BLaER1 (cell line): ENCODE results near the gene APOL3.
"Not testable (repeated sequence)": the region's sequence is repeated elsewhere in the genome, so short reads cannot be mapped to it uniquely, and the experiment has no call there.

Experiments
- H3K27ac ChIP-seq: shearing (Covaris generic); formaldehyde crosslinking; 2 replicates; pipeline ENCODE4 v1.8.1; 2022
- H3K27me3 ChIP-seq: shearing (Covaris generic); formaldehyde crosslinking; 2 replicates; pipeline ENCODE4 v1.8.1; 2022
- H3K36me3 ChIP-seq: shearing (Covaris generic); formaldehyde crosslinking; 2 replicates; pipeline ENCODE4 v1.8.1; 2022
- H3K4me1 ChIP-seq: shearing (Covaris generic); formaldehyde crosslinking; 2 replicates; pipeline ENCODE4 v1.8.1; 2022
- H3K4me2 ChIP-seq: shearing (Covaris generic); formaldehyde crosslinking; 2 replicates; pipeline ENCODE4 v1.8.1; 2022
- H3K4me3 ChIP-seq: shearing (Covaris generic); formaldehyde crosslinking; 2 replicates; pipeline ENCODE4 v1.8.1; 2022
- H3K9ac ChIP-seq: shearing (Covaris generic); formaldehyde crosslinking; 2 replicates; pipeline ENCODE4 v1.8.1; 2022
- H3K9me3 ChIP-seq: shearing (Covaris generic); formaldehyde crosslinking; 2 replicates; pipeline ENCODE4 v1.8.1; 2022
- H4K20me1 ChIP-seq: shearing (Covaris generic); formaldehyde crosslinking; 2 replicates; pipeline ENCODE4 v1.8.1; 2022
- Cebpa-rat ChIP-seq: shearing (Covaris generic); IDR thresholded peaks from 2 replicates; pipeline ENCODE4 v1.8.1; 2022

APOL3 gene

GRCh38 chr22:36193577-36193976 lies 33.0 kb upstream of the APOL3 start:
- H3K4me2 ChIP-seq, result no peak overlapping the region
- H3K36me3 ChIP-seq, result no peaks in the 10 kb centered on the region
- no peak for TF ChIP-seq Cebpa-rat

DNA sequence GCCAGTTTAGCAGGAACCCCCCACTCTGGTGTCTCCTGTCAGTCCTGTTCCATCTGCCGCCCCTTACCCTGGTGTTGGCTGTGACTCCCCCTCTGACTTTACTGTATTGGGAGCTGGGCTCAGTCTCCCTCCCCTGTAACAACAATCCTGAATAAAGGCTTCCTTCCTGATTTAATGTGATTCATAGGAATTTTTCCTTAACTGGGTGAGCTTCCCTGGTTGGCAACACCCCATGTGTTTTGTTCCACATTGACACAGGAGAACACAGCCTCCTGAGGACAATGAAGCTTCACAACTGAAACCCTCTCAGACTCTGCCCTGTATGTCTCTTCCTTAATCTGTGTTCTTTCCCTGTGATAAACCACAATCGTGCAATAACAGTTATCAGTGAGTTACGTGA lies 32.6 kb upstream of the APOL3 start:
- no peak overlapping the region for H3K4me3 ChIP-seq
- H3K27me3 ChIP-seq, result no peaks in the 10 kb centered on the region
- H3K27ac ChIP-seq, result no peak overlapping the region
- H3K9me3 ChIP-seq, result no peaks in the 10 kb centered on the region
- no peak for TF ChIP-seq Cebpa-rat
- no peak overlapping the region for H3K9ac ChIP-seq
- peaks cover 32% of the 10 kb centered on the region for H3K4me1 ChIP-seq
- no peak overlapping the region for H3K4me2 ChIP-seq
- no peaks in the 10 kb centered on the region for H3K36me3 ChIP-seq
- no peaks in the 10 kb centered on the region for H4K20me1 ChIP-seq

More at GRCh38 chr22:36193577-36193976, 33.0 kb upstream of the APOL3 start:
- Histone ChIP-seq H3K9me3 (no peaks in the 10 kb centered on the region), H3K9ac (no peak overlapping the region), H3K4me3 (no peak overlapping the region), H4K20me1 (no peaks in the 10 kb centered on the region), H3K27me3 (no peaks in the 10 kb centered on the region), H3K4me1 (peaks cover 36% of the 10 kb centered on the region), H3K27ac (no peak overlapping the region)

- Histone ChIP-seq H3K9me3 (no peaks in the 10 kb centered on the region), H3K4me3 (no peak overlapping the region), H3K36me3 (no peaks in the 10 kb centered on the region), H4K20me1 (no peaks in the 10 kb centered on the region), H3K27ac (no peak overlapping the region), H3K9ac (no peak overlapping the region), H3K27me3 (no peaks in the 10 kb centered on the region), H3K4me2 (no peak overlapping the region), H3K4me1 (peaks cover 26% of the 10 kb centered on the region)
- TF ChIP-seq Cebpa-rat, result no peak
These were observed 32.0 kb upstream of the APOL3 start for GRCh38 chr22:36192542-36192941.

- H3K9me3 ChIP-seq, result no peaks in the 10 kb centered on the region
- no peaks in the 10 kb centered on the region for H3K36me3 ChIP-seq
- no peak overlapping the region for H3K4me2 ChIP-seq
- no peak overlapping the region for H3K9ac ChIP-seq
- no peaks in the 10 kb centered on the region for H4K20me1 ChIP-seq
- peaks cover 13% of the 10 kb centered on the region for H3K4me1 ChIP-seq
- no peak overlapping the region for H3K4me3 ChIP-seq
- no peaks in the 10 kb centered on the region for H3K27me3 ChIP-seq
- no peak for TF ChIP-seq Cebpa-rat
- no peak overlapping the region for H3K27ac ChIP-seq
These were observed 30.7 kb upstream of the APOL3 start for GRCh38 chr22:36191106-36191836.

GRCh38 chr22:36187862-36188261 lies 27.3 kb upstream of the APOL3 start:
- H3K9me3 ChIP-seq, H3K27ac ChIP-seq, H3K9ac ChIP-seq, H3K4me1 ChIP-seq, H4K20me1 ChIP-seq, H3K27me3 ChIP-seq, H3K36me3 ChIP-seq, H3K4me3 ChIP-seq, H3K4me2 ChIP-seq: not testable (repeated sequence)

- Histone ChIP-seq H3K36me3 (no peaks in the 10 kb centered on the region), H3K27me3 (no peaks in the 10 kb centered on the region), H3K9ac (no peak overlapping the region), H3K4me1 (peaks cover 7% of the 10 kb centered on the region; the same call in 1 of the 2 replicates), H3K4me3 (no peak overlapping the region), H4K20me1 (no peaks in the 10 kb centered on the region), H3K9me3 (no peaks in the 10 kb centered on the region), H3K27ac (no peak overlapping the region), H3K4me2 (no peak overlapping the region)
- no peak for TF ChIP-seq Cebpa-rat
These were observed 25.5 kb upstream of the APOL3 start for GRCh38 chr22:36185828-36186624.

DNA sequence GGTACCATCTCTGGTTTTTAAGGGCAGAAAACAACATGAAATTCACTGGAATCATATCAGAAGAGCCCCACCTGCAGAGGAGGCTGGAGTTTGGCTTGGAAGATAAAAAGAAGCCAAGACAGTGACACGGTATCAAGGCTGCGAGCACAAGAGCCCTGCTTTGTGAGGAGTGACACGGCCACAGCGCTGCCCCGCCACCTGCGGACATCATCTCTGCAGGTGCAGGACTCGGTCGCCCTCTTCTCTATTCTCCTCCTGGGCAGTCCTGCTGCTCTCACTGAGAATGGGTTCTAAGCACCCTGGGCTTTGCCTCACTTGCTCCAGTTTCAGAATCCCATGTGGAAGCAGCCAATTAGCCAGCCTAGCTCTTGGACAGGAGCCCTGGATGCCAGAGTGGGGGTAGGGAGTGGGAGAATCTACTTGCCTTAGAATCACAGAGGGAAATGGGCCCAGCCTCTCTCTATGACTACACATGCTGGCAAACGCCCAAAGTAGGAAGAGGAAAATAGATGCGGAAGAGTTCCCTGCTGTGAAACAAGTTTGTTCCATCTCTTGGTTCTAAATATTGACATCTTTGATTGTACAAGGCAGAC lies 24.0 kb upstream of the APOL3 start:
- no peak overlapping the region for H3K9ac ChIP-seq
- no peak overlapping the region for H3K4me2 ChIP-seq
- TF ChIP-seq Cebpa-rat, result no peak
- H3K4me3 ChIP-seq, result no peak overlapping the region
- no peaks in the 10 kb centered on the region for H3K36me3 ChIP-seq
- no peaks in the 10 kb centered on the region for H3K27me3 ChIP-seq
- peaks cover 7% of the 10 kb centered on the region; the same call in 1 of the 2 replicates for H3K4me1 ChIP-seq
- no peaks in the 10 kb centered on the region for H3K9me3 ChIP-seq
- no peak overlapping the region for H3K27ac ChIP-seq
- no peaks in the 10 kb centered on the region for H4K20me1 ChIP-seq

DNA sequence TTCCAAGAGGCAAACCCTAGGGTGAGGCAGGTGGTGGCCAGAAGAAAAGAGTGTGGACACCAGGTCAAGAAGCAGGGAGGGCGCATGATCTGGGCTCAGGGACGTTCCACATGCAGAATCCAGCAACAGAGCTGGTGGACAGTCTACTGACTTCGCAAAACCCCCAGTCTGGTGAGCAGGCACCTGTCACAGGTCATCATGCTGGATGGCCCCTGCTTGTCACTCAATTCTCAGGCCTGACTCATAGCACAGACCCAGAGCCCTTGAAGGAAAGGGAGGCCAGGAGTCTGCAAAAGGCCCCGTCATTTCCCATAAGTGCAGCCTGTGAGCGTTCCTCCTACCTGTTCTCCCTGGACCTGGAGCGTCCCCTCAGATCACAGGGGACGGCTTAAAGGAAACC lies 22.9 kb upstream of the APOL3 start:
- Histone ChIP-seq H3K27me3 (no peaks in the 10 kb centered on the region), H3K9ac (no peak overlapping the region), H3K4me2 (no peak overlapping the region), H4K20me1 (no peaks in the 10 kb centered on the region), H3K36me3 (no peaks in the 10 kb centered on the region), H3K4me1 (peaks cover 7% of the 10 kb centered on the region; the same call in 1 of the 2 replicates), H3K4me3 (no peak overlapping the region), H3K9me3 (no peaks in the 10 kb centered on the region), H3K27ac (no peak overlapping the region)
- no peak for TF ChIP-seq Cebpa-rat

DNA sequence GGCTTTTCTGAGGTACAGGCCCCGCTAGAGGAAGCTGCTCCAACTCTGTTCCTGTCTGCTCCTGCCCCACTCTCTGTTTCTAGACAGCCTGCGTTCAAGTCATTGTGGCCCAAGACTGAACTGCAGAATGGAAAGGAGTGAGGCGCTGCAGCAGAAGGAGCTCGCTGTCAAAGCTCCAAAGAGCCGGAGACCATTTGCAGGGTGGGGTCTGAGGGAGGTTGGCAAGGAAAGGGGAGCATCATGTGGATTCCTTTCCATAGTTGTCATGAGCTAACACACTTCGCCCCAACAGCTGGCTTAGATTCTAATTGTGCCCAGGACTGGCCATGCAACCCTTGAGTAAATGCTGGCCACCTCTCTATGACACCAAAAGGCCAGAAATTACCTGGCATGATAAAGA lies 22.3 kb upstream of the APOL3 start:
- Histone ChIP-seq H3K9ac (no peak overlapping the region), H4K20me1 (no peaks in the 10 kb centered on the region), H3K4me2 (no peak overlapping the region), H3K4me1 (peaks cover 7% of the 10 kb centered on the region; the same call in 1 of the 2 replicates), H3K9me3 (no peaks in the 10 kb centered on the region), H3K36me3 (no peaks in the 10 kb centered on the region), H3K27ac (no peak overlapping the region), H3K4me3 (no peak overlapping the region), H3K27me3 (no peaks in the 10 kb centered on the region)
- TF ChIP-seq Cebpa-rat, result no peak

GRCh38 chr22:36182056-36182455 lies 21.5 kb upstream of the APOL3 start:
- Histone ChIP-seq H3K4me2 (no peak overlapping the region), H3K27me3 (no peaks in the 10 kb centered on the region), H3K27ac (no peak overlapping the region), H3K9me3 (no peaks in the 10 kb centered on the region), H3K36me3 (no peaks in the 10 kb centered on the region), H4K20me1 (no peaks in the 10 kb centered on the region), H3K4me1 (peaks cover 7% of the 10 kb centered on the region; the same call in 1 of the 2 replicates), H3K9ac (no peak overlapping the region), H3K4me3 (no peak overlapping the region)
- no peak for TF ChIP-seq Cebpa-rat
